Astrocyte of the cerebellum (primary cell): ENCODE data around the gene GJD4.

Experiments
- DNase-seq: peaks from one replicate; pipeline ENCODE4 v3.0.0-alpha.2; 2011; ENCODE audit warnings: low read depth
- H3K4me3 ChIP-seq: 2 replicates; pipeline ENCODE4 v1.5.1; 2011; ENCODE audit warnings: mild to moderate bottlenecking, low read depth, low read length, moderate library complexity
- in situ Hi-C: cut with HindIII; loops from 2 replicates; pipeline ENCODE4 v1.10.0; 2017; ENCODE audit warnings: low sequenced_read_pairs
- TF ChIP-seq, protein P1 (sequence below): IDR thresholded peaks from 2 replicates; pipeline ENCODE4 v1.5.1; 2012; ENCODE audit warnings: low read length, low read depth, moderate library complexity, mild to moderate bottlenecking; ENCODE audit errors: missing control alignments

The GJD4 gene

DNA sequence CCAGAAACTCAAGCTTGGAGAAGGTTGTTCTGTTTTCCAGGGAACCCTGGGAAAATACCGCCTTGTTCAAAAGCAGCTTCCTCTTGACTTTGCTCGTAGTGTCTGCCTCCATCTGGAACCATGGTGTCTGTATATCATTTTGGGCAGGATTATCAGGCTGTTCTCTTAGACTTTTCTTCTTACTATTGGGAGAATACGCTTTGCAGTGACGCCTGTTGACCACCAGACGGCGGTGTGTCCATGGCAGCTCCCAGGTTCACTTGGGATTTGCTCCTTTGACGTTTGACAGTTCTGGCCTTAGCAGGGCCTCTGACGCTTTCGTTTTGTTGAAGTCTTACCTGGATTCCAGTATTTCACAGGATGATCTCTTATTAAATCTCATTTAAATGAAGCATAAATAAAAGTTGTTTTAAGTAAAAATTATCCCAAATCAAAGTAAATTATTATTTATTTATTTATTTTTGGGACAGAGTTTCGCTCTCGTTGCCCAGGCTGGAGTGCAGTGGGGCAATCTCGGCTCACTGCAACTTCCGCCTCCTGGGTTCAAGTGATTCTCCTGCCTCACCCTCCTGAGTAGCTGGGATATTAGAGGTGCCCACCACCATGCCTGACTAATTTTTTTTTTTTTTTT lies 41.8 kb upstream of the GJD4 start:
- H3K4me3 ChIP-seq: no peak overlapping the region
- DNase-seq: no peak
- TF ChIP-seq, protein P1, sequence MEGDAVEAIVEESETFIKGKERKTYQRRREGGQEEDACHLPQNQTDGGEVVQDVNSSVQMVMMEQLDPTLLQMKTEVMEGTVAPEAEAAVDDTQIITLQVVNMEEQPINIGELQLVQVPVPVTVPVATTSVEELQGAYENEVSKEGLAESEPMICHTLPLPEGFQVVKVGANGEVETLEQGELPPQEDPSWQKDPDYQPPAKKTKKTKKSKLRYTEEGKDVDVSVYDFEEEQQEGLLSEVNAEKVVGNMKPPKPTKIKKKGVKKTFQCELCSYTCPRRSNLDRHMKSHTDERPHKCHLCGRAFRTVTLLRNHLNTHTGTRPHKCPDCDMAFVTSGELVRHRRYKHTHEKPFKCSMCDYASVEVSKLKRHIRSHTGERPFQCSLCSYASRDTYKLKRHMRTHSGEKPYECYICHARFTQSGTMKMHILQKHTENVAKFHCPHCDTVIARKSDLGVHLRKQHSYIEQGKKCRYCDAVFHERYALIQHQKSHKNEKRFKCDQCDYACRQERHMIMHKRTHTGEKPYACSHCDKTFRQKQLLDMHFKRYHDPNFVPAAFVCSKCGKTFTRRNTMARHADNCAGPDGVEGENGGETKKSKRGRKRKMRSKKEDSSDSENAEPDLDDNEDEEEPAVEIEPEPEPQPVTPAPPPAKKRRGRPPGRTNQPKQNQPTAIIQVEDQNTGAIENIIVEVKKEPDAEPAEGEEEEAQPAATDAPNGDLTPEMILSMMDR: peak; percentile 100
- in situ Hi-C loops: no loop called here

DNA sequence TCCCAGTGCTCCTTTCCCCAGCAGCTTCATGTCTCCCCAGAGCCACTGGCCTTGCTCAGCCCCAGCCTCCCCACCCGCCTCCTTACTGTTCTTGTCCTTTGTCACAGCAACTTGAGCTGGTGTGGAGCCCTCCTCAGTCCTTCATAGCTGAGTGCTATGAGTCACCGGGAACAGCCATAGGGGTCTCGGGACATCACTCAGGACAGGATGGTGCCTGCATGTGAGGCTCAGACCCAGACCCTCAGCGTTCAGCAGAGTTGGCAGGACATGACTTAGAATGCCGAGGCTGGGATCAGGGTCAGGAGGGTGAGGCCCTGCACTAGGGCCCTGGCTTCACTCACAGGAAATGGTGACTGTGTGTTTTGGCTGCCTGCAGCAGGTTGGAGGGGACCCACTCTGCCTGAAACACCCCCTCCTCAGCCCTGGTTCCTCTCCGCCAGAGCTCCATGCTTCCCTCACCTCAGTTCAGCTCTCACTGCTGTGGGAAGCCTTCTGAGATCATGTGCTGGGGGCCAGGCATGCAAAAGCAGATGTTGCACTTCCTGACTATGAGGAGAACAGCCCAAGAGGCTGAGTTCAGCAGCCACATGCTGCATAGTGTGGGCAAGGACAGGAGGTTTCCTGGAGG lies 40.7 kb upstream of the GJD4 start:
- no peak overlapping the region for H3K4me3 ChIP-seq
- in situ Hi-C loops: no loop called here
- no peak for DNase-seq
- TF ChIP-seq, protein P1: no peak

DNA sequence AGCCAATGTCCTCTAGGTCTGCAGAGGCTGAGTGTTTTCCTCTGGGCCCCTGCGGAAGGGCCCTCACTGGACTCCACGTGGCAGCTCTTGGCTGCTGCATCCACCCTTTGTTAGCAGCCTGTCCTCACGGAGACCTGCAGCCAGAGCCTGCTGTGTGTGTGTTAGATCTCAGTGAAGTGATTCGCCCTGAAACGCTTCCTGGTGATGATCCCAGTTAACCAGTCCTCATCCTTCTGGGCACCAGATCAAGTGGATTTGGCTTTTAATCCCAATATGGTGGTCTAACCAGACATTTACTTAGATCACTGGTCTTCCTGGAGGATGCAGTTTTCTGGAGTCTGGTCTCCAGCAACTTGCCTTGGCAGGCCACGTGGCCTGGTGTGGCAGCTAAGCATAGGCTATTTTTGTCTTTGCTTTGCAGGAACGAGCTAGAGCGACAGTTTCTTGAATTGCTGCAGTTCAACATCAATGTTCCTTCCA lies 39.5 kb upstream of the GJD4 start:
- in situ Hi-C loops: no loop called here
- TF ChIP-seq, protein P1: no peak
- no peak overlapping the region for H3K4me3 ChIP-seq
- DNase-seq: peak; percentile 62

DNA sequence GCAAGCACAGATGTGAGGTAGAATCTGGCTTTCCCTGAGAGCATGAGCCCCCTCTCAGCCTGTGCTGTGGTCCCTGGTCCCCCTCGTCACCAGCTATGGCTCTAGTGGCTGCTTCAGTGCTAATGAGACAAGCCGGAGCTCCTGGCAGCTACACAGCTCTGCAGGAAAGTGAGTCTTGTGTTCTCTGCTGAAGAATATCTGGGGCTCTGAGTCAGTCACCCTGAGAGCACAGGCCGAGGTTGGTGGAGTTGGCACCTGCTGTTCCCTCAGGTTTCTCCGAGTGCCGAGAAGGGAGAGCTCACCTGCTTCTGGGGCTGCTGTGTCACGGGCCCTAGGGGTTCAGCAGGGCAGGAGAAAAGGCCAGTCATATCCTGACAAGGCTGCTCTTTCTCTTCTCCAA lies 37.2 kb upstream of the GJD4 start:
- TF ChIP-seq, protein P1: no peak
- in situ Hi-C loops: no loop called here
- no peak for DNase-seq
- no peak overlapping the region for H3K4me3 ChIP-seq

DNA sequence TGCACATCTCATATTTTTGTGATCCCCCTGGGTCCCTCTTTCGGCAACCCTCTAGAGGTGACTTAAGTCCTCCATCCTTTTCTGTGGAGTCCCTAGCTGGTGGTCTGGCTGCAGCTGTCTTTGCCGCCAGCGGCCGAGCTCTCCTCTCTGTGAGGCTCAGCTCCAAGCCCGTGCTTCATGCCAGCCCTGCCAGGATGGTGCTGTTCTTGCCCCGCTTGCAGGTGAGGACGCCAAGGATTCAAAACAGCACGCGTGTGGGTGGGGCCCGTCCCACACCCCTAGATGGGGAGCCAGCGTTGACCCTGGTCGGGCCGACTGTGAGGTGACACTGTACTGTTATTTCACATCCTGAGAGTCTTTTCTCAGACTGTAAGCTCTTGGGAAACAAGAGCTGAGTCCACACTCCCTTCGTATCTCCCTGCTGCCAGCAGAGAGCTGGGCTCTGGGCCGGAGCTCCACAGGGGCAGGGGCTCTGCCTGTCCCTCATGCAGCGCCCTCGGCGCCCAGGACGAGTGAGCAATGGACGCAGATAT lies 36.6 kb upstream of the GJD4 start:
- TF ChIP-seq, protein P1: no peak
- DNase-seq: no peak
- in situ Hi-C loops: no loop called here
- no peak overlapping the region for H3K4me3 ChIP-seq

DNA sequence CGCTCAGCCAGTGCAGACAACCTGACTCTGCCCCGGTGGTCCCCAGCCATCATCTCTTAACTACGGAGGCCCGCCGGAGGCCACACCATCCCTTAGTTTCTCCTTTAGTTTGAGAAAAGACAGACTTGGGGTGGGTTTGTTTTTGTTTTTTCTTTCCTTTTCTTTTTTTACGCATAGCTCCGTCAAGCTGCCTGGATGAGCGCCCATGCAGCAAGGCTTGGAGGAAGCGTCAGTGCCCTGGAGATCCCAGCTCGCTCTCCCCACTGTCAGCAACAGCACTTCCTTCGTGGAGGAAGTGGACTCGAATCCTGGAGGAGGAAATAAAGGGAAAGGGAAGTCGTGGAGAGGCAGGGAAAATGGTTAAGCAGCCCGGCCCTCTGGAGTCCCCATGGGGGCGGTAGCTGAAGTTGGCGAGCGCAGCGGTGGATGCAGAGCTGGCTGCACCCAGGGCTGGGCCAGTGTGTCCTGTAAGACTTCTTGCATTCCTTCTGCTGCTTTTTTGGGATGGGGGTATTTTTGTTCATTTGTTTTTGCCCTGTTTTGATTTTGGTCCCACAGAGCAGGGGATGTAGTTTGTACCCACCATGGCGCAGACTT lies 35.9 kb upstream of the GJD4 start:
- DNase-seq: no peak
- TF ChIP-seq, protein P1: no peak
- in situ Hi-C loops: no loop called here
- no peak overlapping the region for H3K4me3 ChIP-seq
